Muscle layer of duodenum (tissue), 2 donors: ENCODE measurements around the gene STAM2.
A peak's percentile ranks its signal among the peaks of the same experiment; 100 is the strongest.
"Not testable (repeated sequence)": the region's sequence is repeated elsewhere in the genome, so short reads cannot be mapped to it uniquely, and the experiment has no call there.

Source experiments
- H3K27ac ChIP-seq: one replicate; pipeline ENCODE4 v1.7.0; 2013; ENCODE audit warnings: mild to moderate bottlenecking, low read length
- H3K27me3 ChIP-seq: one replicate; pipeline ENCODE4 v1.7.0; 2013; ENCODE audit warnings: low read depth, mild to moderate bottlenecking, control low read depth, low read length
- H3K36me3 ChIP-seq, 2 donors: one replicate each; pipeline ENCODE4 v1.7.0; 2013; ENCODE audit warnings: low read length in 2 of 2, control low read depth in 1 of 2, mild to moderate bottlenecking in 1 of 2; ENCODE audit not compliant: insufficient read depth in 2 of 2, control insufficient read depth in 1 of 2
- H3K4me1 ChIP-seq, 2 donors: one replicate each; pipeline ENCODE4 v1.7.0; 2013; ENCODE audit warnings: low read length in 2 of 2, mild to moderate bottlenecking in 2 of 2, control low read depth in 1 of 2, moderate library complexity in 1 of 2; ENCODE audit not compliant: insufficient read depth in 2 of 2, control insufficient read depth in 1 of 2
- H3K4me3 ChIP-seq, 2 donors: one replicate each; pipeline ENCODE4 v1.7.0; 2013; ENCODE audit warnings: low read length in 2 of 2, low read depth in 1 of 2, mild to moderate bottlenecking in 1 of 2
- H3K9me3 ChIP-seq, 2 donors: one replicate each; pipeline ENCODE4 v1.7.0; 2013; ENCODE audit warnings: low read length in 2 of 2, control low read depth in 1 of 2, mild to moderate bottlenecking in 1 of 2; ENCODE audit not compliant: control insufficient read depth in 1 of 2
- donor health status: healthy.

Gene STAM2

DNA sequence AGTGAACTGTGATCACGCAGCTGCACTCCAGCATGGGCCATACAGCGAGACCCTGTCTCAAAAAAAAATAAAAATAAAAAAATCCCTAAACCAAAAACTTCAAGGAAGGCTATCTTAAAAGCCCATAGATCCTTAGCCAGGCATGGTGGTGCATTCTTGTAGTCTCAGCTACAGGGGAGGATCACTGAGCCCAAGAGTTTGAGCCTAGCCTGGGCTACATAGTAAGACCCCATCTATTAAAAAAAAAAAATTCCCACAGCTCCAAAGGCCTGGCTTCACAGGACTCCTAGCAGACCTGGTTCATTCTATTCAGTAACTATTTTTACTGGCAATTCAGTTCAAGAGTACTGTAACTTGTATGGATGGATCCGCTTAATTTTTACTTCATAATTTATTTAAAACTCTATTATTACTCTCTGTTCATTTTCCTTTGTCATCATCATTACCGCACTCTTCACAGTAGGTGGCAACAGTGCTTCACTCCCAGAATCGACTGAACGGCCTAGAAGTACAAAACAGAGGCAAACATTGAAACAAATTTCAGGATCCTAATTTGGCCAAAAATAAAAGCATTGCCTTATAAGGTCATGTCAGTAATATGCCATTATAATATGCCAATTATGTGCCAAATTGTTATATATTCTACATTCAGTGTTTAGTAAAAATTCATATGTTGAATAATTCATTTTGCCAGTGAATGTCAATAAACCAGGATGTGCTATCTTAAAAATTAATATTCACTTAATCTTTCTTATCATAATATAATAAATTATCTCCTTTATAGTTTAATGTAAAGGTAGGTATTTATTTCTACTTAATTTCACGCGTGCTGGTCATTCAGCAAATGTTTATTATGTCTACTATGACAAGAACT is 14.3 kb upstream of the STAM2 start:
- H3K36me3 ChIP-seq, result no peaks in the 10 kb centered on the region
- H3K4me3 ChIP-seq, result no peak overlapping the region
- no peaks in the 10 kb centered on the region for H3K4me1 ChIP-seq
- no peaks in the 10 kb centered on the region for H3K9me3 ChIP-seq
- H3K27ac ChIP-seq, result no peak overlapping the region
- H3K27me3 ChIP-seq, result no peaks in the 10 kb centered on the region

DNA sequence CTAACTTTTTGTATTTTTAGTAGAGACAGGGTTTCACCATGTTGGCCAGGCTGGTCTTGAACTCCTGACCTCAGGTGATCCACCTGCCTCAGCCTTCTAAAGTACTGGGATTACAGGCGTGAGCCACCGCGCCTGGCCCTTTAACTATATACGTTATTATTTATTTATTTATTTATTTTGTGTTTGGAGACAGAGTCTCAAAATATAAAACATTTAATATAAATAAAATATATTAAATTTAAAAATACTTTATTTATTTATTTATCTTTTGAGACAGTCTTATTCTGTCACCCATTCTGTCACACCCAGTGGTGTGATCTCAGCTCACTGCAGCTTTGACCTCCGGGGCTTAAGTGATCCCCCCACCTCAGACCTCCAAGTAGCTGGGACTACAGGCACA is 11.2 kb upstream of the STAM2 start:
- H3K4me1 ChIP-seq, H3K27ac ChIP-seq, H3K27me3 ChIP-seq, H3K9me3 ChIP-seq, H3K4me3 ChIP-seq, H3K36me3 ChIP-seq: not testable (repeated sequence)

DNA sequence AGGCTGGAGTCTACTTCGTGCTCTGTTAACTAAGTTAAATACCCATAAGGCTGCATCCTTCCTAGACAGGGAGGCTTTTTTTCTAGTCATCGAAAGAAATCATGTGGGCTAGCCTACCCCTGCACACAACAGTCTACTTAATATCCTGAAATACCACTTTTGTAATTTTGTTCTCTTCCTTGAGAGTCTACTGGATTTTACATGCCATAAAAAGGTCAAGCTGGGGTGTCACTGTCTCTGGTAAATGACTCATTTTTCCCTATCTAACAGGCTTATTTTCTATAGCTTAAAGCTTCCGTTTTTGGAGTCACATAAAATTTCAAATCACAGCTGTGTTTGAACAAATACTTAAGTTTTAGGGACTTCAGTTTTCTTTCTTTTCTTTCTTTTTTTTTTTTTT is 10.7 kb upstream of the STAM2 start:
- H3K27me3 ChIP-seq, result no peaks in the 10 kb centered on the region
- no peaks in the 10 kb centered on the region for H3K9me3 ChIP-seq
- no peaks in the 10 kb centered on the region for H3K4me1 ChIP-seq
- no peak overlapping the region for H3K27ac ChIP-seq
- H3K4me3 ChIP-seq, result no peak overlapping the region
- H3K36me3 ChIP-seq, result no peaks in the 10 kb centered on the region

DNA sequence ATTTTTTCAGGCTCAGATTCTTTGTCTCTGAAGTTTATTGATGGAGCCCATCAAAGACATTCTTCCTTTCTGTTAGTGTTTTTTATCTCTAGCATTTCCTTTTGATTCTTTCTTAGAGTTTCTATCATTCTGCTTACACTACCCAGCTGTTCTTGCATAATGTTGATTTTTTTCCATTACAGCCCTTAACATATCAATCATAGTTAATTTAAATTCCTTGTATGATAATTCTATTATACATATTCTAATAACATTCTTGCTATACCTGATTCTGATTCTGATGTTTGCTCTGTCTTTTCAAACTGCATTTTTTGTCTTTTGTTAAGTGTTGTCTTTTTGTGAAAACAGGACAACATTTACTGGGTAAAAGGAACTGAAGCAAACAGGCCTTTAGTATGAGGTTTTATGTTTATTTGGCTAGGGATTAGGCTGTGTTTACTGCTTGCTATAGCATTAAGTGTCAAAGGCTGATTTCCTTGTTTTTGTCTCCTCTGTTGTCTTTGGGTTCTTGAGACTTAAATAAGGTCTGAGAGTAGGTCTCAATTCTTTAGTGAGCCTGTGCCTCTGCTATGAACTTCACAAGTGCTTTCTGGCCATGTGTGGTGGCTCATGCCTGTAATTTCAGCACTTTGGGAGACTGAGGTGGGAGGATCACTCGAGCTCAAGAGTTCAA is 8.0 kb upstream of the STAM2 start:
- H3K4me1 ChIP-seq, result no peaks in the 10 kb centered on the region
- H3K27me3 ChIP-seq, result no peaks in the 10 kb centered on the region
- H3K4me3 ChIP-seq, result no peak overlapping the region
- no peaks in the 10 kb centered on the region for H3K36me3 ChIP-seq
- no peaks in the 10 kb centered on the region for H3K9me3 ChIP-seq
- H3K27ac ChIP-seq, result no peak overlapping the region

DNA sequence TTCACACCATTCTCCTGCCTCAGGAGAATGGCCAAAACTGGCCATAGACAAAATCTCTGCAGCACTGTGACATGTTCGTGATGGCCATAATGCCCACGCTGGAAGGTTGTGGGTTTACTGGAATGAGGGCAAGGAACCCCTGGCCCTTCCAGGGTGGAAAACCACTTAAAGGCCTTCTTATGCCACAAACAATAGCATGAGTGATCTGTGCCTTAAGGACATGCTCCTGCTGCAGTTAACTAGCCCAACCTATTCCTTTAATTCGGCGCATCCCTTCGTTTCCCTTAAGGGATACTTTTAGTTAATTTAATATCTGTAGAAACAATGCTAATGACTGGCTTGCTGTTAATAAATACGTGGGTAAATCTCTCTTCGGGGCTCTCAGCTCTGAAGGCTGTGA is 2.1 kb upstream of the STAM2 start:
- H3K36me3 ChIP-seq, result not testable (repeated sequence)

DNA sequence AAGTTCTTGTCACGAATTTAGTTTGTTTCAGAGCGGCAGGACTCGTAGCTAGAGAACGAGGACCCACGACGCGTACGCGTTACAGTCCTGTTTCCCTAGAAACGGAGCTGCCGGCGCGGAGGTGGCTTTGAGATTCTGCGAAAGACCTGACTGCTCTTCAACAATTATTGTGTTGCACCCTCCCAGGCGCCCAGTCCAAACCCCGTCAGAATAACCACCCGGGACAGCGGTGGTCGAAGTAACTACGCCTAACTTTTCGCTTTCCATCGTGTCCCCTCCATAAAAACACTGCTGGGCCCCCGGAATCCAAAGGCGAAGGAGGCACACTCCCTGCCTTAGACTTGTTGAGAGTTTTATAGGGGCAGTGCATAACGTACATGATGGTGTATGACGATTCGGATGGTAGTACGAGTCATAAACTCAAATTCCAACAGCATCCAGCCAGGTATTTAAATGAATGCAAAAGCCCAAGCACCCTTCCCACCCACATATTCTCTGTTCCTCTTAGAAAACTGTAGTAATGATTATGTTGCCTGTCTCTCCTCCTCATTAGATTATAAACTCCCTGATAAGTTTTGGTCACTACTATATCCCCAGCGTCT is 651 bp upstream of the STAM2 start:
- no peaks in the 10 kb centered on the region for H3K9me3 ChIP-seq
- peak overlapping the region; percentile 97 for H3K27ac ChIP-seq
- H3K36me3 ChIP-seq, result peaks cover 0 to 4% of the 10 kb centered on the region in 2 donors
- peak overlapping the region; percentile 85 to 100 for H3K4me3 ChIP-seq
- peaks cover 7 to 26% of the 10 kb centered on the region in 2 donors for H3K4me1 ChIP-seq
- H3K27me3 ChIP-seq, result no peaks in the 10 kb centered on the region

More for the DNA sequence above, 2.1 kb upstream of the STAM2 start:
- H3K27me3 ChIP-seq, H3K27ac ChIP-seq, H3K4me3 ChIP-seq, H3K9me3 ChIP-seq: not testable (repeated sequence)
- peaks cover 7 to 15% of the 10 kb centered on the region in 2 donors for H3K4me1 ChIP-seq

DNA sequence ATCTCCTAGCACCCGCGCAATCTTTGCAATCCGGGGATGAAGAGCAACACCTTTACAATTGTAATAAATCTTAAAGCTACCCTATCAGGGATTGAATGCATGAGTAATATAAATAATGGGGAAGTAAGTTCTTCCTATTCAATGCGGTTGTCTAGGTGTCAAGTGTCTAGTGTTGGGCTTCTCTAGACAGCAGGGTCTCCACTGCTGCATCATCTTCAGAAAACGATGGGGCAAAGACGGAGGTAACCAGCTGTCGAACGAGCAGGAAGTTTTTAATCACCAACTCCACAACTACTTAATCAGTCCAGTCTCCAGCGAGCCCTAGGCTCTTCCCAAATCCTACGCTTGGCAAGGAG is 573 bp downstream of the STAM2 start:
- Histone ChIP-seq H3K27me3 (no peaks in the 10 kb centered on the region), H3K4me1 (peaks cover 7 to 26% of the 10 kb centered on the region in 2 donors)

DNA sequence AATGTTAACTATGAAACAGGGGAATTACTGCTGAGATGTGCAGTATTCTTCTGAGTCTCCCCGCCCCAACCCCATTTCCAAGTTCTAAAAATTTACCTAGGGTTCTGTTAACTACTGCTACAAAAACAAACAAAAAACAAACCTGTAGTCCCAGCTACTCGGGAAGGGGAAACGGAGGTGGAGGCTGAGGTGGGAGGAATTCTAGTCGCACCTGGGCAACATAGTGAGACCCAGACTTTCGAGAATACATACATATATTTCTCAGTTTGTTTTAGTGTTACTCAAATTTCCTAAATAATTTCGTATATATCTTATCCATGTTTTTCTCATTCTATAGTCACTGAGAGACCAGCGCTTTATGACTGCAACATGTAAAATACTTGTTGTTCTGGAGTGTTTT is 989 bp downstream of the STAM2 start:
- Histone ChIP-seq H3K4me1 (peaks cover 7 to 26% of the 10 kb centered on the region in 2 donors), H3K9me3 (no peaks in the 10 kb centered on the region), H3K36me3 (peaks cover 0 to 4% of the 10 kb centered on the region in 2 donors), H3K27ac (peak overlapping the region; percentile 97), H3K4me3 (peak overlapping the region; percentile 85 to 100), H3K27me3 (no peaks in the 10 kb centered on the region)

More for the DNA sequence above, 573 bp downstream of the STAM2 start:
- peaks cover 0 to 4% of the 10 kb centered on the region in 2 donors for H3K36me3 ChIP-seq
- peak overlapping the region; percentile 85 to 100 for H3K4me3 ChIP-seq
- H3K9me3 ChIP-seq, result no peaks in the 10 kb centered on the region
- H3K27ac ChIP-seq, result peak overlapping the region; percentile 97

DNA sequence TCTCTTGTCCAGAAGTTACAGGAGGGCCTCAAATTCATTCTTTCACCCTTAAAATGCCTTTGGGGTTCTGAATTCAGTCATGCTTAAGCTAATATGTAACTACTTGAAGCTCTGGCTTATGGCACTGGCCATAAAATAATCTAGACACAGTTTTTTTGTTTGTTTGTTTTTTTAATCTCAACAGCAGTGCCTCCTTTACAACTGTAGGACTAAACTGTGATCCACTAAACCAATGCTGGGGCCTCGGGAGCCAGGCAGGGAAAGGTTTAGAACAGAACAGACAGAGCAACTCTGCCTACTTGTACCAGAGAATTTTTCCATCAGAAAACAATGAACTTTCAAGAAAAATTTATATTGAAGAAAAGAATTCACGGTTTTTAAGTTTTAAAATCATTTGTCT is 1.7 kb downstream of the STAM2 start:
- Histone ChIP-seq H3K36me3 (peaks cover 0 to 4% of the 10 kb centered on the region in 2 donors), H3K9me3 (no peaks in the 10 kb centered on the region), H3K4me3 (peak overlapping the region in 1 of 2 donors; percentile 100), H3K27ac (no peak overlapping the region), H3K27me3 (no peaks in the 10 kb centered on the region), H3K4me1 (peaks cover 7 to 26% of the 10 kb centered on the region in 2 donors)

DNA sequence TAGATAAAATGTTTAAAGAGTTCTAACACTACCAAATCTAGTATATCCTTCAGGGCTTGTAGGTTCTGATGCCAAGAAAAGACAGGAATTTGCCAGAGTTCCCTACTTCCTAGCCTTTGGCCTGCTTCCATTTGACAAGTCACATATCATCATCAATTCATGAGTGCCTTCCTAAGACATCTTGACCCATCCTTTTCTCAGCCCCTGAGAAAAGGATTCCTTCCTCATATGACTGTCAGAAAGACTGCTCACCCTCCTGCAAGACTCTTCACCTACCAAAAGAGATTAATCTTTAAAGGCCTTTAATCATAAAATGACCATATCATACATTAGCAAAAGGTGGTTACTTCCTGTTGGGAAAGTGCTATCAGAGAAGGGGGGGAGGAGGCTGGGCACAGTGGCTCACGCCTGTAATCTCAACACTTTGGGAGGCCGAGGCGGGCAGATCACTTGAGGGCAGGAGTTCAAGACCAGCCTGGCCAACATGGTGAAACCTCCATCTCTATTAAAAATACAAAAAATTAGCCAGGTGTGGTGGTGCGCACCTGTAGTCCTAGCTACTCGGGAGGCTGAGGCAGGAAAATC is 3.3 kb downstream of the STAM2 start:
- H3K9me3 ChIP-seq, H3K36me3 ChIP-seq, H3K27me3 ChIP-seq, H3K4me3 ChIP-seq: not testable (repeated sequence)
- Histone ChIP-seq H3K27ac (peak overlapping the region; percentile 50), H3K4me1 (peaks cover 7 to 26% of the 10 kb centered on the region in 2 donors)

DNA sequence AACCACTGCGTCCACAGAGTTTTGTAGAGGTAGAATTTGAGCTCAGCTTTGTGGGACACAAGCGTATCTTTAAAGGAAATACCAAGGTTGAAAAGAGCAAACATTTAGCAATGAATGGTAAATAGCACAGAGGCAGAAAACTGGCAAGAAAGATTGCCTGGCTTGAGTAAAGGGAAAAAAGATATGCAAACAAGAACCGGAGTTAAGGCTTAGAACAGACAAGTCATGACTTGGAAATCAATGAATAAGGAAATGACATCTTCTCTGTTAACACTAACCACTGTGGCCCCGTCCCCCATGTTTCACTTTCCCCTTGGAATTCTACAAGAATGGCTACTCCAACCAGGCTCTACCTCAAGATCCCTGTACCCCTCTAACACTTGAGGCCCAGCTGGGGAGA is 3.8 kb downstream of the STAM2 start:
- Histone ChIP-seq H3K27ac (peak overlapping the region; percentile 50), H3K4me3 (peak overlapping the region in 1 of 2 donors; percentile 5), H3K4me1 (peaks cover 7 to 32% of the 10 kb centered on the region in 2 donors), H3K36me3 (peaks cover 0 to 4% of the 10 kb centered on the region in 2 donors), H3K27me3 (no peaks in the 10 kb centered on the region), H3K9me3 (no peaks in the 10 kb centered on the region)
